ENCODE measurements around the gene SMPX.

DNA sequence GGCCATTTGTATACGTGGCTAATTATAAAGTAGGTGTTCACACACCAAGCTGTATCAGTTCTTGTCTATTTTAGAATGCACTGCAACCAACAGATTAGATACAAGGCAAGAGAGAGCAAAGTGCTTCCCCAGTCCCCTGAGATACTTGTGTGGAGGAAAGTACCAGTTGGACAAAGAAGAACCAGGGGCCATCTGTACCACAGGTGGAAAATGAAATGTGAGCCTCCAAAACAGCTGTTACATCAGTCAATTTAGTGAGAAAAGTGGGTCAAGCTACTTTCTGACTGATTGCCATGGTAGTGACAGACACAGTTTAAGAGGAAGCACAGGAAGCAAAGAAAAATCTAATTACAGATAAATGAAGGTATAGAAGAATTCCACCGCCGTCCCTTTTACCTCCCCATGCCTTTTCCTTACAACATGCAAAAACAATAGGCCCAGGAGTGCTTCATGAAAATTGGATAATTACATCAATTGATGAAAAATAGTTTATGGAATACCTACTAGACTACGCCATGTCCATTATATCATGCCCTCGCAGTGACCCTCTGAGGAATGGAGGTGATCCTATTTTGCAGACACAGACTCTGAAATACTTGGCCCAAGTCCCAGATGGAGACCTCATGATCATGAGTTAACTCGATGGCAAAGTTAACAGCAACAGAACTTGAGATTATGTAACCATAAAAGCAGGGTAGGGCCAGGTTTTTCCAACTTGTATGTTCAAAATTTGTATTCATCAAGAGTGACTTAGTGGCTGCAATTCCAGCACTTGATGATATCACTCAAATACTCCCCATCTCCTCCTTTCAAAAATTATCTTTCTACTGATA is 15.8 kb downstream of the SMPX start:
- TF ChIP-seq, protein P1, sequence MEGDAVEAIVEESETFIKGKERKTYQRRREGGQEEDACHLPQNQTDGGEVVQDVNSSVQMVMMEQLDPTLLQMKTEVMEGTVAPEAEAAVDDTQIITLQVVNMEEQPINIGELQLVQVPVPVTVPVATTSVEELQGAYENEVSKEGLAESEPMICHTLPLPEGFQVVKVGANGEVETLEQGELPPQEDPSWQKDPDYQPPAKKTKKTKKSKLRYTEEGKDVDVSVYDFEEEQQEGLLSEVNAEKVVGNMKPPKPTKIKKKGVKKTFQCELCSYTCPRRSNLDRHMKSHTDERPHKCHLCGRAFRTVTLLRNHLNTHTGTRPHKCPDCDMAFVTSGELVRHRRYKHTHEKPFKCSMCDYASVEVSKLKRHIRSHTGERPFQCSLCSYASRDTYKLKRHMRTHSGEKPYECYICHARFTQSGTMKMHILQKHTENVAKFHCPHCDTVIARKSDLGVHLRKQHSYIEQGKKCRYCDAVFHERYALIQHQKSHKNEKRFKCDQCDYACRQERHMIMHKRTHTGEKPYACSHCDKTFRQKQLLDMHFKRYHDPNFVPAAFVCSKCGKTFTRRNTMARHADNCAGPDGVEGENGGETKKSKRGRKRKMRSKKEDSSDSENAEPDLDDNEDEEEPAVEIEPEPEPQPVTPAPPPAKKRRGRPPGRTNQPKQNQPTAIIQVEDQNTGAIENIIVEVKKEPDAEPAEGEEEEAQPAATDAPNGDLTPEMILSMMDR (IDR thresholded peaks at IDR 0.05 in 4 of 5, conservative IDR thresholded peaks at IDR 0.05 in 1 of 5): no peak
- TF ChIP-seq POLR2A (IDR thresholded peaks at IDR 0.05): peak in 1 of 2 donors; percentile 8
